GM19240 (cell line): ENCODE results near the gene HSD11B2.

Source experiments
- DNase-seq: peaks from one replicate; pipeline ENCODE4 v3.0.0; 2011; ENCODE audit warnings: low spot score; ENCODE audit not compliant: insufficient read length

The HSD11B2 gene

GRCh38 chr16:67470359-67470758, 39.4 kb downstream of the HSD11B2 start:
- DNase-seq, result no peak

- DNase-seq, result no peak
Measured at GRCh38 chr16:67471758-67472384, 41.0 kb downstream of the HSD11B2 start.

- DNase-seq, result no peak
Measured at GRCh38 chr16:67474551-67475455, 43.9 kb downstream of the HSD11B2 start.

- DNase-seq, result no peak
Measured at GRCh38 chr16:67477960-67478554, 47.1 kb downstream of the HSD11B2 start.

GRCh38 chr16:67480833-67481560, 50.1 kb downstream of the HSD11B2 start, which contains the start of gene ATP6V0D1:
Gene ATP6V0D1 (minus strand): TSS chr16:67481157. CDS start chr16:67481086, 71 bp downstream.
- DNase-seq, result peak; percentile 96

- no peak for DNase-seq
Measured at GRCh38 chr16:67481561-67482232, 50.8 kb downstream of the HSD11B2 start.

GRCh38 chr16:67482233-67482924, 51.5 kb downstream of the HSD11B2 start:
- DNase-seq, result no peak

GRCh38 chr16:67483150-67483549, 52.2 kb downstream of the HSD11B2 start, which contains the start of gene AGRP:
Gene AGRP (minus strand): TSS chr16:67483547. CDS start chr16:67483398, 149 bp downstream.
- no peak for DNase-seq

GRCh38 chr16:67483731-67484525, 53.0 kb downstream of the HSD11B2 start:
- no peak for DNase-seq

- no peak for DNase-seq
Measured at GRCh38 chr16:67486805-67487204, 55.9 kb downstream of the HSD11B2 start.
